Skeletal muscle satellite cell (primary cell): Measurements from ENCODE around the gene OAS3.
"Not testable (repeated sequence)": the region's sequence is repeated elsewhere in the genome, so short reads cannot be mapped to it uniquely, and the experiment has no call there.

Experiments
- H3K27me3 ChIP-seq: 2 replicates; pipeline ENCODE4 v1.7.0; 2013; ENCODE audit warnings: low read length; ENCODE audit not compliant: control insufficient read depth, insufficient read depth
- H3K36me3 ChIP-seq: 2 replicates; pipeline ENCODE4 v1.7.0; 2013; ENCODE audit warnings: mild to moderate bottlenecking, control low read depth, low read length; ENCODE audit not compliant: insufficient read depth
- H3K4me1 ChIP-seq: 2 replicates; pipeline ENCODE4 v1.7.0; 2013; ENCODE audit warnings: low read length; ENCODE audit not compliant: control insufficient read depth, insufficient read depth
- H3K4me2 ChIP-seq: 2 replicates; pipeline ENCODE4 v1.7.0; 2013; ENCODE audit warnings: mild to moderate bottlenecking, low read length
- H3K4me3 ChIP-seq: 2 replicates; pipeline ENCODE4 v1.7.0; 2013; ENCODE audit warnings: low read length
- H3K9ac ChIP-seq: 2 replicates; pipeline ENCODE4 v1.7.0; 2013; ENCODE audit warnings: mild to moderate bottlenecking, low read depth, low read length, moderate library complexity
- H3K9me3 ChIP-seq: replicated peaks from 2 replicates; pipeline ENCODE4 v1.7.0; 2013; ENCODE audit warnings: mild to moderate bottlenecking, control low read depth, low read length

OAS3 gene

DNA sequence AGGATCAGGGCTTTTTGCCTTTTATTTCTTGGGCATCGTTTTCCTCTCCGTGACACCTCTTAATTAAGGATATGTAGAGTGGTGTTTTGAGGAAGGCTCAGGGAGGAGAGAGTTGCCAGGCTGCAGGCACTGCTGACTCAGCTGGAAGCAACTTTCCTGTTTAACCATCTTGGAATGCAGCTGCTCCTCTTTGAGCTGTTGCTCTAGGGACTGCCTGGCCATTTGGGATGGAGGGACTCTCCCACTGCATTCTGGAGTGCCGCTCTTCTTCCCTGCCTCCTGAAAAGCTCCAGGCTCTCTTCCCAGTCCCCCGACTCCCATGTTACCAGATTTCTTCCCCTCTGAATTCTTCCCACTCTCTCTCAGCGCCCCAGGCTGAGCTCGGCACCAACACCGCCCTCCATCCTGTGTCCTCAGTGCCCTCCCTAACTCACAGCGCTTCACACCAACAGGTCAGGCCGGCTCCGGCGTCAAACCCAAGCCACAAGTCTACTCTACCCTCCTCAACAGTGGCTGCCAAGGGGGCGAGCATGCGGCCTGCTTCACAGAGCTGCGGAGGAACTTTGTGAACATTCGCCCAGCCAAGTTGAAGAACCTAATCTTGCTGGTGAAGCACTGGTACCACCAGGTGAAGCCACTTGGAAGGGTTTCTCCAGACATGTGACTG, 5.9 kb downstream of the OAS3 start:
- Histone ChIP-seq H3K27me3 (no peaks in the 10 kb centered on the region), H3K9me3 (no peaks in the 10 kb centered on the region), H3K4me3 (no peak overlapping the region), H3K36me3 (no peaks in the 10 kb centered on the region), H3K4me2 (no peak overlapping the region), H3K4me1 (peaks cover under 1% of the 10 kb centered on the region), H3K9ac (no peak overlapping the region)

- Histone ChIP-seq H3K4me3 (no peak overlapping the region), H3K4me2 (no peak overlapping the region), H3K36me3 (no peaks in the 10 kb centered on the region)
Observed at GRCh38 chr12:112945515-112945914, 7.2 kb downstream of the OAS3 start.

DNA sequence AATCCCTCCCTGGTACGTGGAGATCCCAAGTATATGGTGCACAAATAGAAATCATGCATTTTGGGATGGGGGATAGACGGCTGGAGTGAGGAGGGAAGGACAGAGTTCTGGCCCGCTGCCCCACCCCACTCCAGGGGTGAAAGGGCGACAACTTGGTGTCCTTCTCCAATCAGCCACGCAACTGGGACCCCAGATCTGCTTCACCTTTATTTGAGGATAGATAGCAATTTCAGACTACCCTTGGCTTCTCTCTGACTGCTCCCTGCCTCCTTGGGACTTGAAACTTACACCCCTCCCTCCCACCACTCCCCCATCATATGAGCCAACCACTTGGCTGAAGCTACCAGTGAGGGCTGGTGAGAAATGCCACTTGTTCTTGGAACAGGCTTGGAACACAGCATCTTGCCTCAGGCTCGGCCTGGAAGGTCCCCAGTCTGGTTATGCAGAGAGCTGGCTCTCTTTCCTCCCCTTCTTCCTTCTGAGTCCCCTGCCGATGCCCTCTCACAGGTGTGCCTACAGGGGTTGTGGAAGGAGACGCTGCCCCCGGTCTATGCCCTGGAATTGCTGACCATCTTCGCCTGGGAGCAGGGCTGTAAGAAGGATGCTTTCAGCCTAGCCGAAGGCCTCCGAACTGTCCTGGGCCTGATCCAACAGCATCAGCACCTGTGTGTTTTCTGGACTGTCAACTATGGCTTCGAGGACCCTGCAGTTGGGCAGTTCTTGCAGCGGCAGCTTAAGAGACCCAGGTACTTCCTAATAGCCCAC, 8.1 kb downstream of the OAS3 start:
- Histone ChIP-seq H3K4me2 (no peak overlapping the region), H3K9ac (no peak overlapping the region), H3K4me1 (no peaks in the 10 kb centered on the region), H3K4me3 (no peak overlapping the region), H3K36me3 (no peaks in the 10 kb centered on the region), H3K9me3 (no peaks in the 10 kb centered on the region), H3K27me3 (no peaks in the 10 kb centered on the region)

More at GRCh38 chr12:112945515-112945914, 7.2 kb downstream of the OAS3 start:
- no peaks in the 10 kb centered on the region for H3K27me3 ChIP-seq
- no peaks in the 10 kb centered on the region for H3K9me3 ChIP-seq
- no peaks in the 10 kb centered on the region for H3K4me1 ChIP-seq
- no peak overlapping the region for H3K9ac ChIP-seq

DNA sequence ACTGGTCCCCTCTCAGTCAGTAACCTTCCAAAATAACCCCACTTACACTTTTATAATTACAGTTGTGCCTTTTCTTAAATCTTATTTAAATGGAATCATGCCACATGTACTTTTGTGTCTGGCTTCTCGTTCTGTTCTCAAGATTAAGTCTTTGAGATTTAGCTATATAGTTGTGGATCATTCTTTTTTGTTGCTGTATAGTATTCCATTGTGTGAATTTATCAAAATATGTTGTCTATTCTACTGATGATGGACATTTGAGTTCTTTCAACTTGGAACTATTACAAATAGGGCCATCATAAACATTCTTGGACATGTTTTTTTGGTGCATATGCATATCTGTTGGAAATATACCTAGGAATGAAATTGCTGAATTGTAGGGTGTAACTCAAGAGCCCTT, 9.0 kb downstream of the OAS3 start:
- Histone ChIP-seq H3K4me1 (no peaks in the 10 kb centered on the region), H3K4me3 (no peak overlapping the region), H3K36me3 (no peaks in the 10 kb centered on the region)

DNA sequence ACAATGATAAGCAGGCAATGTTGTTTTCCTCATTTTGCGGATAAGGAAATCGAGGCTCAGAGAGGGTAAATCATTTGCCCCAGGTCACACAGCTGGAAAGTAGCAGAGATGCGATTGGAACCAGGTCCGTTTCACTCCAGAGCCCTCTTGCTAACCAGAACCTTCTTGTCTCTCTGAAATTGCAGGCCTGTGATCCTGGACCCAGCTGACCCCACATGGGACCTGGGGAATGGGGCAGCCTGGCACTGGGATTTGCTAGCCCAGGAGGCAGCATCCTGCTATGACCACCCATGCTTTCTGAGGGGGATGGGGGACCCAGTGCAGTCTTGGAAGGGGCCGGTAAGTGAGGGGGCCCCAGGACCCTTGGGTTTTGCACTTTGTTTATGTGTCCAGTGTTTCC, 9.5 kb downstream of the OAS3 start:
- H3K9ac ChIP-seq: no peak overlapping the region
- H3K36me3 ChIP-seq: no peaks in the 10 kb centered on the region
- H3K27me3 ChIP-seq: no peaks in the 10 kb centered on the region
- H3K4me3 ChIP-seq: no peak overlapping the region
- H3K4me1 ChIP-seq: no peaks in the 10 kb centered on the region
- no peak overlapping the region for H3K4me2 ChIP-seq
- H3K9me3 ChIP-seq: no peaks in the 10 kb centered on the region

More for the DNA sequence above, 9.0 kb downstream of the OAS3 start:
- Histone ChIP-seq H3K27me3 (no peaks in the 10 kb centered on the region), H3K9ac (no peak overlapping the region), H3K4me2 (no peak overlapping the region), H3K9me3 (no peaks in the 10 kb centered on the region)

DNA sequence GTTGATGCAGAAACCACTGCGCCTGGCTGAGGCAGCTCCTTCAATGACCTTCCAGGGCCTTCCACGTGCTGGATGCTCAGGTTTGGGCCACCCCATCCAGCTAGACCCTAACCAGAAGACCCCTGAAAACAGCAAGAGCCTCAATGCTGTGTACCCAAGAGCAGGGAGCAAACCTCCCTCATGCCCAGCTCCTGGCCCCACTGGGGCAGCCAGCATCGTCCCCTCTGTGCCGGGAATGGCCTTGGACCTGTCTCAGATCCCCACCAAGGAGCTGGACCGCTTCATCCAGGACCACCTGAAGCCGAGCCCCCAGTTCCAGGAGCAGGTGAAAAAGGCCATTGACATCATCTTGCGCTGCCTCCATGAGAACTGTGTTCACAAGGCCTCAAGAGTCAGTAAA, 10.5 kb downstream of the OAS3 start:
- H3K9me3 ChIP-seq: no peaks in the 10 kb centered on the region
- H3K4me3 ChIP-seq: no peak overlapping the region
- no peak overlapping the region for H3K9ac ChIP-seq
- H3K36me3 ChIP-seq: no peaks in the 10 kb centered on the region
- no peak overlapping the region for H3K4me2 ChIP-seq
- H3K27me3 ChIP-seq: no peaks in the 10 kb centered on the region
- H3K4me1 ChIP-seq: no peaks in the 10 kb centered on the region

DNA sequence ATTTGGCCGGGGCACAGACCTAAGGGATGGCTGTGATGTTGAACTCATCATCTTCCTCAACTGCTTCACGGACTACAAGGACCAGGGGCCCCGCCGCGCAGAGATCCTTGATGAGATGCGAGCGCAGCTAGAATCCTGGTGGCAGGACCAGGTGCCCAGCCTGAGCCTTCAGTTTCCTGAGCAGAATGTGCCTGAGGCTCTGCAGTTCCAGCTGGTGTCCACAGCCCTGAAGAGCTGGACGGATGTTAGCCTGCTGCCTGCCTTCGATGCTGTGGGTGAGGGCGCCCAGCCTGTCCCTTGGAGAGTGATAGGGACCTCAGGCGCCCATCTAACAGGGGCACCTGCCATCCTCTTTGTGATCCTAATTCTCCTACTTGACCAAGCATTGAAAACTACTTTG, 12.4 kb downstream of the OAS3 start:
- H3K36me3 ChIP-seq: no peaks in the 10 kb centered on the region
- no peak overlapping the region for H3K4me3 ChIP-seq
- no peaks in the 10 kb centered on the region for H3K27me3 ChIP-seq
- no peak overlapping the region for H3K9ac ChIP-seq
- H3K9me3 ChIP-seq: no peaks in the 10 kb centered on the region
- no peaks in the 10 kb centered on the region for H3K4me1 ChIP-seq
- no peak overlapping the region for H3K4me2 ChIP-seq

DNA sequence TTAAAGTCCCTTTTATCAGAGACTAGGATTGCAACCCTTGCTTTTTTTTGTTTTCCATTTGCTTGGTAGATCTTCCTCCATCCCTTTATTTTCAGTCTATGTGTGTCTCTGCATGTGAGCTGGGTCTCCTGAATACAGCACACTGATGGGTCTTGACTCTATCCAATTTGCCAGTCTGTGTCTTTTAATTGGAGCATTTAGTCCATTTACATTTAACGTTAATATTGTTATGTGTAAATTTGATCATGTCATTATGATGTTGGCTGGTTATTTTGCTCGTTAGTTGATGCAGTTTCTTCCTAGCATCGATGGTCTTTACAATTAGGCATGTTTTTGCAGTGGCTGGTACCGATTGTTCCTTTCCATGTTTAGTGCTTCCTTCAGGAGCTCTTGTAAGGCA, 18.9 kb downstream of the OAS3 start:
- not testable (repeated sequence) for H3K4me1 ChIP-seq, H3K4me3 ChIP-seq, H3K36me3 ChIP-seq, H3K27me3 ChIP-seq, H3K4me2 ChIP-seq, H3K9me3 ChIP-seq, H3K9ac ChIP-seq

DNA sequence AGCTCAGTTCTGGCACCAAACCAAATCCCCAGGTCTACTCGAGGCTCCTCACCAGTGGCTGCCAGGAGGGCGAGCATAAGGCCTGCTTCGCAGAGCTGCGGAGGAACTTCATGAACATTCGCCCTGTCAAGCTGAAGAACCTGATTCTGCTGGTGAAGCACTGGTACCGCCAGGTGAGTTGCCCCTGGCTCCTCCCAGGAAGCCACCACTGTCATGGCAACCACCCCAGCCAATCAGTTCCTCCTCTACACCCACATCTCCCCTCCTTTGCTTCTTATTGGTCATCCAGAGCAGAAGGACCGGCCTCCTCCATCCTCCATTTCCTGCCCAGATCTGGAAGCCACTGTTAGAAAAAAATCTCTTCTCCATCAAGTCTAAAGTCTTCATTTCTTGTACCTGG, 22.8 kb downstream of the OAS3 start:
- no peaks in the 10 kb centered on the region for H3K27me3 ChIP-seq
- no peak overlapping the region for H3K4me2 ChIP-seq
- H3K36me3 ChIP-seq: no peaks in the 10 kb centered on the region
- no peak overlapping the region for H3K9ac ChIP-seq
- H3K9me3 ChIP-seq: no peaks in the 10 kb centered on the region
- H3K4me1 ChIP-seq: no peaks in the 10 kb centered on the region
- H3K4me3 ChIP-seq: no peak overlapping the region

GRCh38 chr12:112961536-112961935, 23.3 kb downstream of the OAS3 start:
- no peak overlapping the region for H3K4me2 ChIP-seq
- H3K36me3 ChIP-seq: no peaks in the 10 kb centered on the region
- H3K4me3 ChIP-seq: no peak overlapping the region
- no peaks in the 10 kb centered on the region for H3K27me3 ChIP-seq
- H3K4me1 ChIP-seq: no peaks in the 10 kb centered on the region
- no peak overlapping the region for H3K9ac ChIP-seq
- H3K9me3 ChIP-seq: no peaks in the 10 kb centered on the region

DNA sequence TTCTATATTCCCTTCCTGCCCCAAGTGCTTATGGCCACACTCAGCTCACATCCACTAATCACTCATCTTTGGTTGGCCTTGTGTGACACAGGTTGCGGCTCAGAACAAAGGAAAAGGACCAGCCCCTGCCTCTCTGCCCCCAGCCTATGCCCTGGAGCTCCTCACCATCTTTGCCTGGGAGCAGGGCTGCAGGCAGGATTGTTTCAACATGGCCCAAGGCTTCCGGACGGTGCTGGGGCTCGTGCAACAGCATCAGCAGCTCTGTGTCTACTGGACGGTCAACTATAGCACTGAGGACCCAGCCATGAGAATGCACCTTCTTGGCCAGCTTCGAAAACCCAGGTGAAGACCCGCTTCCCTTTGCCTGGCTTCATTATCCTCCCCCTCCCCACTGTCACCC, 24.3 kb downstream of the OAS3 start:
- no peaks in the 10 kb centered on the region for H3K36me3 ChIP-seq
- no peaks in the 10 kb centered on the region for H3K27me3 ChIP-seq
- H3K9me3 ChIP-seq: no peaks in the 10 kb centered on the region
- no peak overlapping the region for H3K4me3 ChIP-seq
- no peak overlapping the region for H3K9ac ChIP-seq
- no peak overlapping the region for H3K4me2 ChIP-seq
- no peaks in the 10 kb centered on the region for H3K4me1 ChIP-seq
